Kidney capillary endothelial cell (primary cell): ENCODE data around the gene KLF1.
"Not testable (repeated sequence)": the region's sequence is repeated elsewhere in the genome, so short reads cannot be mapped to it uniquely, and the experiment has no call there.

Experiments used
- DNase-seq: peaks from one replicate; pipeline ENCODE4 v3.0.0-alpha.2; 2018; ENCODE audit warnings: low spot score

The KLF1 gene

DNA sequence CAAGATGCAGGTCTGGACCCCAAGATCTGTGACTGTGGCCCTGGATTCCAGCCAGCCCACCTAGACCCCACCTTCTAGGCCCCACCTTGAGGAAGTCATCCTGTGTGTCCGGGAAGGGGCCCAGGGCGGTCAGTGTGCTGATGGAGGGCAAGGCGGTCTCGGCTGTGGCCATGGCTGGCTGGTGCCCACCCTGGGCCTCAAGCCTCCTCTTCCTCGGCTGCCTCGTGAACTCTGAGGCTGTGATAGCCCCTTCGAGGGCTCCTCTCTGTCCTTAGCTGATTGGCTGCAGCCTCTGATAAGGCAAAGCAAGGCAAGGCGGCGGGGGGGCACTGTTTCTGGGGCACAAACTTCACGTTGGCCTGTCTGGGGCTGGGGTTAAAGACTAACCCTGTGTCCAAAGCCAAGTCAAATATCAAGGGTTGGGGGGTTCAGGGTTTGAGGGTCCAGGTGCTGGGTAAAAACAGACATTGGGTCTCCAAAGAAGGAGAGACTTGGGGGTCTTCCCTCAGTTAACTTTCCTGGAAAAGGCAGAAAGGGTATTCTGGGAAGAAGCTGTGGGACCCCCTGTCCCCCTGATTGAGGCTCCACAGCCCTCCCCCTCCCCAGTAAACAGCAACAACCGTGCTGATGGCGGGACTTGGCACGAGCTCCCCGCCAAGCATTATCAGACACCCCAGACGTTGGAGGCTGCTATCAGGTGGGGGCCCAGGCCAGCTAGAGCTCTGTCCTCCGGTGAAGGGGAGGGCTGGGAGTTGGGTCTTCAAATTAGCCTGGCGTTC lies at the start of gene KLF1:
Gene KLF1 (minus strand): TSS at position 233 of the 779 bp plus-strand sequence. CDS start 61 bp downstream, at position 172.
- no peak for DNase-seq

DNA sequence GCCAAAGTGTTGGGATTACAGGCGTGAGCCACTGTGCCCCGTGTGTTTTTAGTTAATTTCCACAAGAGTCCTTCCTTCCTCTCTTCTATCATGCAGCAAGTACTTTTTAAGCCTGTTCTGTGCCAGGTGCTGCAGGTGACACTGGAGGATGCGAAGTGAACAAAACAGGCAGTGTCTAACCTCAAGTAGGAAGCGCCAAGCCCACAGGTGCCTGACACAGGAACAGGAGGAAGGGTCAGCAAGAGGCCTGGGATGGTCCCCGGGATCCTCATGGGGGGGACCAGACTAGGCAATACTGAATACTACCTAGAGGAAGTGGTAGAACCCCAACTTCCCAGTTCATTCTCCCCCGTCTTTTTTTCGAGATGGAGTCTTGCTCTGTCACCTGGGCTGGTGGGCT lies 49.6 kb upstream of the KLF1 start:
- DNase-seq: no peak

DNA sequence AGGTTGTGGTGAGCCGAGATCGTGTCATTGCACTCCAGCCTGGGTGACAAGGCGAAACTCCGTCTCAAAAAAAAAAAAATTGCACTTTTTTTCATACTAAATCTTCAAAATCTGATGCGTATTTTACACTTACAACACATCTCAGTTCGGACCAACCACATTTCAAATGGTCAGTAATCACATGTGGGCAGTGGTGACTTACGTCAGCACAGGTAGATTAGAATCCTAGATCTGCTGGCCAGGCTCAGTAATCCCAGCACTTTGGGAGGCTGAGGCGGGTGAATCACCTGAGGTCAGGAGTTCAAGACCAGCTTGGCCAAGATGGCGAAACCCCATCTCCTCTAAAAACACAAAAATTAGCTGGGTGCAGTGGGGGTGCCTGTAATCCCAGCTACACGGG lies 48.1 kb upstream of the KLF1 start:
- DNase-seq: no peak

DNA sequence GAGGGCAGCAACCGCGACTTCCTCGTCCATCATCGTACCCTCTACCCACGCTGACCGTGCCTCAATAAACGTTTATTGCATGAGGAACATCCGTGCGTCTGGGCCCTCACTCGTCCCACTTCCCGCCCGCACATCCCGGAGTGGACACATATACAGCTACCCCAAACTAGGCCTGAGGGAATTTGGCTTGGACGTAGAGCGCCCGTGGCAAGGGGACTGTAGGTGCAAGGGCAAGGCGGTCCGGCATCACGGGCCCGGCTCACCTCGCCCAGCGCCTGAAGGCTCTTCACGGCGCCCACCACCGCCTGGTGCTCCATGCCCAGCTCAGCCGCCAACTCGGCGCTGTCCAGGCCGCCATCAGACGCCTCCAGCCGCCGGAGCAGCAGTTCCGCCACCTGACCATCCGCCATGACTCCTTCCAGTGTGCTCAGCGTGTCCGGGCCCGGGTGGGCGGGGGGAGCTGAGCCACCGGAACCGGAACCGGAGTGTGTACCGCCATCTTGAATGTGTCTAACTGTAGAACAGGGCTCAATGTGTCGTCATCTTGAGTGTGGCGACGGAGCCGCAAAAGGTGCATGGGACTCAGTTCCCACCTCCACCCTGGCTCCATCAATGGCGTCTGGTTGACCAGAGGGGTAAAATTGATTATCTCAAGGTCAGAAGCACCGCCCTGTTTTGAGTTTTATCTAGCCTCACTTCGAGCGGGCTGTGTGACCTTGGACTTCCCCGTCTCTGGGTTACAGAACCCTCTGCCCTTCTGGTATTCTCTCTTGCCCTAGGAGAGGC lies 46.5 kb upstream of the KLF1 start, which contains the start of gene FARSA:
Gene FARSA (minus strand): TSS at position 425 of the 786 bp plus-strand sequence. CDS start 15 bp downstream, at position 410.
- DNase-seq: peak; percentile 88

DNA sequence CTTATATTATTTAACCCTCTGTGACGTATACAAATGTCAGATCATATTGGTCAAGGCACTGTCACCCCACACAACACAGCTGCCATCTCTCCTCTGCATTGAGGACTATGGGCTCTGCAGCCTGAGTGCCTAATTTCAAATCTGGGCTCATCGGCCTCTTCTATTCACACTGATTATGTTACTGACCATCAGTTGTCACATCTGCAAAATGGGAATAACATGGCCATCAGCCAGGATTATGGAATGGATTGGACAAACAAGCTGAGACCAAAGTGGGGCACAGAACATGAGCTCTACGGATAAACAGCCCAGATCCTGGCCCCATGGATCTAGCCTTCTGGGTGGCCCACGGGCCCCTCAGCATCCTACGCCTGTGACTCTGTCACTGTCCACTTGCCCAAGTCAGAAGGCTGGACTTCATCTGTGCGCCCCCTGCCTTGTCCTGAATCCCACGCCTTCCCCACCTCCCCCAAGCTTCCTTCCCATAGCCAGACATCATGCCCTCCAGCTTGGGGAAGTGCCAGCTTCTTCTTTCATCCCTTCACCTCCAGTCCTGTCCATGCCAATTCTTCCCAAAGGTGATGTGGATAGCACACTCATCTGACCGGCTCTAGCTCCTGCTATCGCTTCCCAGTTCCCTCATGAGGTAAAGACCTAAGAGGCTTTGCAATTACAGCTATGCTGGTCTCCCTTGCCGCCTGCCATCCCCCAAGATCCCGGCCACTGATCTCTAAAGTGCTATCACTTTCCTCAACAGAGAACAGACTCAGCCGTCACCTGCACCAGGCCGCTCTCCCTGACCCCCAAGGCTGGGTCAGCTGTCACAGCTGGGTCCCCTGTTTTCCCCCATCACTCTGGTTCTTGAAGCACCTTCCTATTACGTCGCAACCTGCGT lies 45.6 kb upstream of the KLF1 start:
- DNase-seq: no peak

DNA sequence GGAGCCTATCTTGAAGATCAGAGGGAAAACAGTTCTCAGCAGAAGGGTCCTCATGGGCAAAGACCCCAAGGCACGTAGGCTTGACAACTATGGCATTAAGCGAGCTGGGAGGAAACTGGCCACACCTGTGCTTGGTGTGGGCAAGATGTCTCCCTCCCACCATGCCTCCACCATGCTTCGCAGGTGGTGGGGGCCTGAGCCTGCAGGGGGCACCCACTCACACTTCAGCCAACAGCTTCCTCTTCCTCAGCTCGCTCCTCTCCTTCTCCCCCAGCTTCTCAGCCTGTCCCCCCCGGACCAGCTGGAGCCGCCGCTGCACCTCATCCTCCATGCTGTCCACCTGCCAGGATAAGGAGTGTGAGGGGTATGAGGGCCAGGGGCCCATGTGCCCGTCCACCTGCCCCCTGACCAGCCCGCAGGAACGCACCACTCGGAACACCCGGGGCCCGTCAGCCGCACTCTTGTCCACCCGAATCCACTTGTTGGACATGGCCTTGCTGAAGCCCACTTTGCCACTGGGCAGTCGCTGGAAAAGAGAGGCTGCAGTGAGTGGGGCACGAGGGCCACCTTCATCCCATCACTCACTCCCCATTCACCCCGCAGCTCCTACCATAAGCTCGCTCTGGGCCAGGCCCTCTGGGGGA lies 43.1 kb upstream of the KLF1 start:
- DNase-seq: no peak

DNA sequence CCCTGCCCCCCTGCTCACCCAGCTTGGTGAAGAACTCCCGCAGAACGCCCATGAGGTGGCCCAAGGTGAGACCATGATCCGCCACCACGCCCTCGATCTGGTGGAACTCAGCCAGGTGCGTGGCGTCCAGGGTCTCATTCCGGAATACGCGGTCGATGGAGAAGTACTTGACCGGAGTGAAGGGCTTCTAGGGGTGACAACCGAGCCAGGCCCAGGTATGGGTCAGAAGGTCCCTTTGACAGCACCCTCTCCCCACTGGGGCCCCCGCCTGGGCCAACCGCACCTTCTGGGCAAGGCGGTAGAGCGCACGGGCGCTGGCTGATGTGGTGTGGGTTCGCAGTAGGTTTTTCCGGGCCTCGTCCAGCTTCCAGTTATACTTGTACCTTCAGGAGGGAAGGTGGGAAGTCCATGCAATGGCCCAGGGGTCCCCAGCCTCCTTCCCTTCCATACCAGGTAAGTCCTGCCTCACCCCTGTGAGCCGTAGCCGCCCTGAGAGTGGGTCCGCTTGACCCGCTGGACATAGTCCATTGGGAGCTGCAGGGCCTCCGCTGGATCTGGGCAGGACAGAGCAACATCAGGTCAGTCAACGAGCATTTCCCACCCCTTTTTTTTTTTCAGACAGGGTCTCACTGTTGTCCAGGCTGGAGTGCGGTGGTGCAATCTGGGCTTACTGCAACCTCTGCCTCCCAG lies 37.8 kb upstream of the KLF1 start:
- DNase-seq: no peak

DNA sequence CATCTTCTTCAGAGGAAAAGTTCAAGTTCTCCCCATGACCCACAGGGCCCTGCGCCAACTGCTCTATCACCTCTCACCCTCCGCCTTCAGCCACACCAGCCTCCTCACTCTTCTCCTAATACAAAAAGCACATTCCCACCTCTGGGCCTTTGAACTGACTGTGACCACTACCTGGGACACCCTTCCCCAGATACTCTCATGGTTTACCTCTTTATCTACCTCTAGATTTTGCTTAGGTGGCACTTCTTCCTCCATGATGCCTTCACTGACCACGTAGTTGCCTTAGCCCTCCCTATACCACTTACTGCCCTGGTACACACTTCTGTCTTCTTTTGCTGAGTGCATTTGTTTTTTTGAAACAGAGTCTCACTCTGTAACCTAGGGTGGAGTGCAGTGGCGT lies 36.0 kb upstream of the KLF1 start:
- DNase-seq: no peak

DNA sequence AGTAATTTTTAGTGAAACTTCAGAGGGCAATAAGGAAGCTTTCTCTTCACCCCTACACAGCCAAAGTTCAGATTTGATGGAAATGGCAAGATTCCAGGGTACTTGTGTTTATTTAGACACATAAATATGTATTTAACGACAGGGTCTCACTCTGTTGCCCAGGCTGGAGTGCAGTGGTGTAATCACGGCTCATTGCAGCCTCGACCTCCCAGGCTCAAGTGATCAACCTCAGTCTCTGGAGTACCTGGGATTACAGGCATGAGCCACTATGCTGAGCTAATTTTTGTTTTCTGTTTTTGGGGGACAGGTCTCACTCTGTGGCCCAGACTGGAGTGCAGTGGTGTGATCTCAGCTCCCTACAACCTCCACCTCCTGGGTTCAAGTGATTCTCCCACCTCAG lies 34.0 kb upstream of the KLF1 start:
- DNase-seq: no peak

DNA sequence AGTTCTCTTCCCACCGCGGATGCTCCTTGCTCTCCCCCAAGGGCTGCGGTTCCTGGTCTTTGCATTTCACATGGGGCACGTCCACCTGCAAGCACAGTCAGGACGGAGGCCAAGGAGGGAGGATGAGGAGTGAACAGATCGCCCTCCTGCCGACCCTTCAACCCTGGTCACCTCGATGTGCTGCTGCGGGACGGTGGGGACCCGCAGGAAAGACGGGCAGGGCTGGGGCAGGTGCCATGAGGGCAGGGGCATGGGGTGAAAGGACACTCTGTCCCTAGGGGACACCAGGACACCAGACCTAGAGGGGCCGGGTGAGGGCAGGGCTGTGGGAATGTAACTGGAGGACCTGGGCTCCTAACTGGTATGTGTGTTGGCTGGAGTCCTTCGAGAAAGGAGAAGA lies 31.3 kb upstream of the KLF1 start:
- DNase-seq: no peak

DNA sequence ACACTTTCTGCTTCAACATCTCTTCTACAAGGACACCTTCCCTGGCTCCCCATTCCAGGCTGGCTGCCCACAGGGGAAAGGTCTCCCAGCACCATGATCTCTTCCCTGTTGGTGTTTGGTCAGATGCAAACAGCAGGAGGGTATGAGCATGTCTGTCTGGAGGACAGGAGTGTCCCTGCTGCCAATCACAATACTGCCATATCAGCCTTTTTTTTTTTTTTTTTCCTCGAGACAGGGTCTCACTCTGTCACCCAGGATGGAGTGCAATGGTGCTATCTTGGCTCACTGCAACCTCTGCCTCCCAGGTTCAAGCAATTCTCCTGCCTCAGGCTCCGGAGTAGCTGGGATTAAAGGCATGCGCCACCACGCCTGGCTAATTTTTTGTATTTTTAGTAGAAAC lies 28.9 kb upstream of the KLF1 start:
- not testable (repeated sequence) for DNase-seq

DNA sequence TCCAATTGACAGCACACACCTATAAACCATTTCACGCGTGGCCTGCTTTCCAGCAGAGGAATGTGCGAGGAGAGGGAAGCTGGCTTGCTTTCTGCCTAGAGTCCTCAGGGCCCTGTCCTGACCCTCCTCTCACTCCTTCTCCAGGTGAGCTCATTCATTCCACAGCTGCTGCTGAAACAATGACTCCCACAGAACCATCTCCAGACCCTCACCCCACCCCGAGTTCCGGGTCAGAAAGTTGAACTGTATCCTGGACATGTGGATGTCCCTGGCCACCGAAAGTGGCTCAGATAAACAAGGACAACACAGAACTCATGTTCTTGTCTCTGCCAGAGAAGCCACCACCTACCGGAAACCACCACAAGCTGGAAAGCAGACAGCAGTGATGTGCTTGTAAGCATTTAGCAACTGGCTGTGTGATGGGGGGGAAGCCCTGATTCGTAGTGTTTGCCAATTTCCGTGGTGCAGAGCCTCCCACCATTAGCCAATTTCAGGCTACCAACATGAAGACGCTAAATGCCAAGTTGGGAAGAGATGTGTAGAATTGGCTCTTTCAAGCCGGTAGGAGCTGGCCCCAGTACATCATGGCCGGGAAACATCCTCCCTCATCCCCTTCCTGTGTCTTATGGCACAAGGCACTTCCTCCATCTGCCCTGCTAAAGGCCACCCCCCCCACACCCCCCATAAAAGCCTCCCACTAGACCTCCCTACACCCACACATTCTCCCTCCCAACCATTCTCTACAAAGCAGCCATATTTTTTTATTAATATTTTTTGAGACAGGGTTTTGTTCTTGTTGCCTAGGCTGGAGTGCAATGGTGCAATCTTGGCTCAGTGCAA lies 27.1 kb upstream of the KLF1 start:
- no peak for DNase-seq

DNA sequence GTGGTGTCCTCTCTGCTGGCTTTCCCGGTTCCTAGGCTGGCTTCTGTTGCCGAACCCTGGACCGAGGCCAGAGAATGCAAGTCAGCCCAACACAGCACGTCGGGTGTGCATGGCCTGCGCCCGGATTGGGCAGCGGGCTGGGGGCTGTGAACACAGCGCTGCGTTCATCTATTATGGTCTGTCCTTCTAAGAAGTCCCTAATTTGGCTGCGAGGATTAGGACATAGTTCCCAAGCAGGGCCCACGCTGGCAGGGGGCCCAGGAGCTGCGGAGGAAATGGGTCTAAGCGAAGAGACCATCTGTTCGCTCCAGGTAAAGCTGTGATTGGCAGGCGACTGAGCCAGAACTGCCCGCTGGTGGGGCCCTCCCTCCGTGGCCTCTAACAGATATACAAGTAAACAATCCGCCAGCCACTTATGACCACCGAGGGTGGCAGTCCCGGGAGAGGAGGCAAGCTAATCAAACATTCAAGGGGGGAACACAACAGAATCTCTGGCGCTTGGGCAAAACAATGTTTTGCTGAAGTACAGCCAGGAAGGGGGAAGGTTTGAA lies 26.1 kb upstream of the KLF1 start:
- no peak for DNase-seq

DNA sequence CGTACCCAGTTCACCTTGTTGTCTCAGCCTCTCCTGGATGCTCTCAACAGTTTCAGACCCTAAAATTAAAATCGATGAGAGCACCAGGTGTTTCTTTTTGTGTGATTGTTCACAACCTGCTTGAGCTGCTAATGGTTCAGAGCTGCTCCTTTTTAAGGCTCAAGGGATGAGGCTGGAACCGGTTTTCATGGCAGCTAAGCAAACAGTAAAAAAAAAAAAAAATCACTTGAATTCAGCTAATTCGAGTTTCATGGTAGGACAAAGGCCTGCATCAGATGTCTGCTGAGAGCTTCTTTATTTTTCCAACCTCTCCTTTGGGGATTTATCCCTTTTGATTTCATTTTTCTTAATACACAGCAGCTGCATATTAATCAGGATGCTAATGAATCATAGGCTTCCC lies 25.6 kb upstream of the KLF1 start:
- DNase-seq: no peak

DNA sequence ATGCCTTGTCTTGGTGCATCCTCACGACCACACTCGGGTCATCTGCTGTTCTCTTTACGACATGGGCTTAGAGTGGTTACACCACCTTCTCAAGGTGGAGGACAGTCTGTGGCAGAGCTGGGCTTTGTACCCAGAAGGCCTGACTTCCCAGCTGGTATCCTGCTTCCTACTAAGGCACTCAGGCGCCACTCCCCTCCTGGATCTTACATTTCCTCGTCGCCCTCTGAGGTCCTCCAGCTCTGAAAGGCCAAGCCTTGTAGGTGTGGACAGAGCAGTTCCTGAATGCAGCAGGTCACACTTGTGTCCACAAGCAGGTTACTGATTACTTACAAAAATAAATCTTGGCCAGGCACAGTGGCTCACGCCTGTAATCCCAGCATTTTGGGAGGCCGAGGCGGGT lies 20.2 kb upstream of the KLF1 start:
- no peak for DNase-seq

DNA sequence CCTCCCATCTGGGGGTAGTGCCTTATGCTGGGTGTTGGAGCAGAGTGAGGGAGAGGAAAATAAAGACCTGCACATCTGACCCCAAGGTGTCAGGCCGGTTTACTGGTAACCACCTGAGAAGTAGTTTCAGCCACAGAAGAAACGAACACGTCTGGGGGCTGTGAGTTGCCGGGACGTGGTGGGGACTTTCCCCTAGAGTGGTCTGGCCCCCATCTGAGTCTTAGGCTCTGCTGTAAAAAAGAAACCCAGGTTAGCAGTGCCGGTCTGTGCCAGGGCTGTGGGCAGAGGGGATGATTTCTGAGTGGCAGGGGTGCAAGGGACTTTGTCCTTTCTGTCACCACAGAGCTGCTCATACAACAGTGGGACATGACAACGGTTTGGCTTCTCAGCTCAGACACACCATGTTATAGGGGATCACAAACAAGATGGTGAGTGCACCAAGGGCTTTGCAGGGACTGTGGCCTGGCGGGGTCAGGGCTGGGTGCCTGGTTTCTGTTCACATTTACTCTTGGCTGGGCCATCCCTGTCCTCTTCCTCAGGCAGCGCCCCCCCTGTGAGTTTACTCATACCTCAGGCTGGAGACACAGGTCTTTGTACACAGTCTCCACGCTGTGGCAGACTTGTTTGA lies 13.0 kb upstream of the KLF1 start:
- DNase-seq: no peak

DNA sequence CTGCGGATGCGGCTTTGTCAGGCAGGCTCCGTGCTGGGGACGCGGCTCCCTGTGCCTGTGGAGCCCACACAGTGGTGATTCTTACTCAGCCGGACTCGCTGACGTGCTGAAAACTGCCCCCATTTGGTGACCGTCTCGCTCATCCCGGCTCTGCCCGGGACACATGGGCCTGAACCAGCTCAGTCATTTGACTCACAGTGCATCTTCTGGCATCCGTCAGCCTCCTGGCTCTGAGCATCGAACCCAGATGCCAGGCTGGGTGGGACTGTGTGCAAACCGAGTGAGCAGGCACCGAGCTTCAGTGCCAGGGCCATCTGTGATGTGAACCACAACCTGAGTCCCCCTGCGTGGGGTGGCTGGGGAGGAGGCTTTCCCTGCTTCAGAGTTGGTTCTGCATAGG lies 9.5 kb upstream of the KLF1 start:
- DNase-seq: no peak

DNA sequence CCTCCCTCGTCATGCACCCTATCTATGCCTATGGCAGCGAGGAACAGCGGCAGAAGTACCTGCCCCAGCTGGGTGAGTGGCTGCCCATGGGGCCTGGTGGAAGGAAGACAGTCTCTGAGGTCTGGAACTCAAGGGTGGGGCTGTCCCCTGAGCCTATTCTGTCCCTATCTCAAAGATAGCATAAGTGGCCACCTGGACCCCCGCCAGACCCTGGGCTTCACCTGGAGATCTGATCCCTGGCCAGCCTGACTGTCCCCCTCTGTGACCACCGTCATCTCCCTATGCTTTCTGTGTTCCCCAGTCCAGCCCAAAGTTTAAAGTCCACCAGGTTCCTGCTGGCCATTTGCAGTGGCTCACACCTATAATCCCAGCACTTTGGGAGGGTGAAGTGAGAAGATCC lies 6.6 kb upstream of the KLF1 start:
- DNase-seq: no peak

DNA sequence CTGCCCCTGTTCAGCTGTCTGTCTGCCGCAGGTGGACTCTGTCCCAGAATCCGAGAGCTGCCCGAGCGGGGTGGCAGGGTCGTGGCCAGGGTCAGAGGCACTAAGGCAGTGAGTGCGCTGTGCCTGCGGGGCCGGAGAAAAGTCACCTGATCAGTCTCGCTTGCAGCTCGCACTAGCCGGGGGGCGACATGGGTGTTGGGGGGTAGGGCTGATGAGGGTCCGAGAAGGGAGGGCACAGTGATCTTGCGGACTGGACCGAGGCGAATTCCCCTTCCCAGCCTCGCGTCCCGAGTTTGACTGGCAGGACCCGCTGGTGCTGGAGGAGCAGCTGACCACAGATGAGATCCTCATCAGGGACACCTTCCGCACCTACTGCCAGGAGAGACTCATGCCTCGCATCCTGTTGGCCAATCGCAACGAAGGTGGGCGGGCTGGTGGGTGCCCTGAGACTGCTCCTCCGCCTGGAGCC lies 4.6 kb upstream of the KLF1 start:
- no peak for DNase-seq
